ENCODE measurements around the gene CYB561. TPM values are rescaled to one million over a fixed set of nuclear protein-coding genes. Genes with fewer than 3 reads are reported as not detected.

Gene CYB561
- total RNA-seq, 1 experiment from 2014 or later: 20.7 TPM

GRCh38 chr17:63418540-63418939 lies 27.6 kb downstream of the CYB561 start:
- H3T11ph ChIP-seq (ENCODE audit: low read length): no peak overlapping the region
- no CpG with 5 or more reads among the region's 8 CpGs for WGBS (ENCODE audit: extremely low coverage, insufficient read length, low lambda C conversion rate)
- H4K91ac ChIP-seq (ENCODE audit: insufficient read length, low read depth, low read length): no peak overlapping the region
- no peak overlapping the region for H4K5ac ChIP-seq (ENCODE audit: insufficient read length, low read depth, low read length)
- H3K23ac ChIP-seq (ENCODE audit: insufficient read length, low read depth, low read length): no peak overlapping the region
- H2BK5ac ChIP-seq (ENCODE audit: insufficient read length, low read length): no peak overlapping the region
- no peaks in the 10 kb centered on the region for H3K4me1 ChIP-seq (ENCODE audit: insufficient read depth, low read length)
- no peak overlapping the region for H3K27ac ChIP-seq (ENCODE audit: insufficient read length, low read depth, low read length)
- Mint-ChIP-seq H3K27ac (peak overlapping the region in 1 of 3 experiments; percentile 25; a peak in 1 of 7 replicates), H3K4me1 (peaks cover 9 to 18% of the 10 kb centered on the region in 2 experiments), H3K27me3 (ENCODE audit: low read depth) (no peaks in the 10 kb centered on the region), H3K4me3 (no peak overlapping the region), H3K9me3 (no peaks in the 10 kb centered on the region), H3K36me3 (ENCODE audit: insufficient read depth in 1 of 3, low read depth in 3 of 3) (peaks cover 0 to 4% (median 0%) of the 10 kb centered on the region in 3 experiments; a peak in 4 of 7 replicates)
- no peak overlapping the region for H2BK15ac ChIP-seq (ENCODE audit: low read depth, low read length)
- H2AK5ac ChIP-seq (ENCODE audit: insufficient read length, low read length): no peak overlapping the region
- H3K14ac ChIP-seq (ENCODE audit: insufficient read depth, low read length): no peak overlapping the region
- no peak for TF ChIP-seq CTCF (conservative IDR thresholded peaks at IDR 0.05)
- no peak overlapping the region for H3K9ac ChIP-seq (ENCODE audit: extremely low read depth, insufficient read length, low read length)
- no peaks in the 10 kb centered on the region for H3K27me3 ChIP-seq (ENCODE audit: insufficient read depth, low read length)
- no peak overlapping the region for H3K56ac ChIP-seq (ENCODE audit: insufficient read length, low read depth, low read length)
- H4K8ac ChIP-seq (replicated peaks; ENCODE audit: insufficient read length, low read depth, low read length): no peak overlapping the region
- no peak for DNase-seq
- H3K79me1 ChIP-seq (ENCODE audit: insufficient read depth, low read depth, low read length, poor library complexity, severe bottlenecking): no peaks in the 10 kb centered on the region
- H2BK20ac ChIP-seq (ENCODE audit: low read depth, low read length, poor library complexity, severe bottlenecking): no peak overlapping the region
- no peak overlapping the region for H3K18ac ChIP-seq (ENCODE audit: insufficient read length, low read depth, low read length)
- no peaks in the 10 kb centered on the region for H3K9me3 ChIP-seq (ENCODE audit: control insufficient read depth, low read depth, low read length)
- H3K23me2 ChIP-seq (ENCODE audit: insufficient read length, low read depth, low read length, poor library complexity, severe bottlenecking): no peaks in the 10 kb centered on the region
- H4K20me1 ChIP-seq (ENCODE audit: control insufficient read depth, insufficient read depth, insufficient read length): no peaks in the 10 kb centered on the region
- H2BK12ac ChIP-seq (ENCODE audit: insufficient read length, low read depth, low read length): no peak overlapping the region
- H3K79me2 ChIP-seq (ENCODE audit: insufficient read depth, low read length): no peaks in the 10 kb centered on the region
- H2BK120ac ChIP-seq (ENCODE audit: low read depth, low read length, poor library complexity, severe bottlenecking): no peak overlapping the region
- H2AFZ ChIP-seq (ENCODE audit: low read length): no peak overlapping the region
- no peak overlapping the region for H3K4ac ChIP-seq (ENCODE audit: low read depth, low read length)
- no peak overlapping the region for H3K4me2 ChIP-seq (ENCODE audit: insufficient read depth, insufficient read length, low read length)

Measured in H9 (cell line).